KMS-11 (cell line): ENCODE measurements around the gene OR10P1.
"Not testable (repeated sequence)": the region's sequence is repeated elsewhere in the genome, so short reads cannot be mapped to it uniquely, and the experiment has no call there.

Experiments
- H2AFZ ChIP-seq: fragments of 200-600 bp; sonication (generic); 2 replicates; pipeline ENCODE4 v1.6.1; 2016; ENCODE audit warnings: antibody characterized with exemption, mixed run types, low read depth
- H3K27ac ChIP-seq: fragments of 200-600 bp; sonication (generic); 2 replicates; pipeline ENCODE4 v1.6.1; 2016; ENCODE audit warnings: mild to moderate bottlenecking, mixed run types
- H3K27me3 ChIP-seq: fragments of 200-600 bp; sonication (generic); 2 replicates; pipeline ENCODE4 v1.6.1; 2017; ENCODE audit warnings: mild to moderate bottlenecking, low read depth, mixed run types, moderate library complexity; ENCODE audit not compliant: insufficient read depth
- H3K36me3 ChIP-seq: fragments of 200-600 bp; sonication (generic); 2 replicates; pipeline ENCODE4 v1.6.1; 2017; ENCODE audit warnings: mild to moderate bottlenecking, mixed run types; ENCODE audit not compliant: insufficient read depth
- H3K4me1 ChIP-seq: fragments of 200-600 bp; sonication (generic); 2 replicates; pipeline ENCODE4 v1.6.1; 2016; ENCODE audit warnings: mild to moderate bottlenecking, low read depth, mixed run types; ENCODE audit not compliant: poor library complexity, severe bottlenecking
- H3K4me2 ChIP-seq: fragments of 200-600 bp; sonication (generic); 2 replicates; pipeline ENCODE4 v1.7.0; 2016; ENCODE audit warnings: mild to moderate bottlenecking, mixed run types
- H3K4me3 ChIP-seq: fragments of 200-600 bp; sonication (generic); IDR thresholded peaks from 2 replicates; pipeline ENCODE4 v1.6.1; 2017; ENCODE audit warnings: low read depth, low read length, mixed read lengths; ENCODE audit not compliant: insufficient read depth
- H3K79me2 ChIP-seq: fragments of 200-600 bp; sonication (generic); 2 replicates; pipeline ENCODE4 v1.6.1; 2016; ENCODE audit warnings: low read depth, mixed run types; ENCODE audit not compliant: insufficient read depth
- H3K9ac ChIP-seq: fragments of 200-600 bp; sonication (generic); 2 replicates; pipeline ENCODE4 v1.6.1; 2016; ENCODE audit warnings: mild to moderate bottlenecking, mixed run types
- H4K20me1 ChIP-seq: fragments of 200-600 bp; sonication (generic); 2 replicates; pipeline ENCODE4 v1.6.1; 2016; ENCODE audit warnings: mild to moderate bottlenecking, mixed run types; ENCODE audit not compliant: insufficient read depth
- TF ChIP-seq, protein P1 (sequence below): fragments of 200-600 bp; sonication (generic); conservative IDR thresholded peaks from 2 replicates; pipeline ENCODE4 v1.6.1; 2017; ENCODE audit warnings: low read depth, mild to moderate bottlenecking, antibody characterized with exemption, low read length, moderate library complexity, mixed read lengths

The OR10P1 gene

DNA sequence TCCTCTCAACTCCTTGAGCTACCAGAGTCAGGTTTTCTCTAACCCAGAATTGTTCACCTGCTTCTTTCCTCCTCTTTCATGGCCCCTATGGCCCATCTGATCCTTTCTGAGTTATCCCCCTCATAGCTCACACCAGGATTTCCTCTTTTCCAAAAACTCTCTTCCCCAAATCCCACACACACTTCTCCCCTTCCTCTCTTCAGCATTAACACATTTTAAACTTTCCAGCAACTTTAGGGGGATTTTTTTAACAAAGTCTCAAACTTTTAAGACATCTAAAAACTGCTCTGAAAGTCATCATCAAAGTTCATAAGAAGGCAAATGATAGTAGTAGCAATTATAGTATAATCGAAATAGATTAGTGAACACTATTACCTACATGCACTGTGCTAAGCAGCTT is 7.9 kb downstream of the OR10P1 start:
- Histone ChIP-seq H3K36me3 (no peaks in the 10 kb centered on the region), H3K9ac (no peak overlapping the region), H3K4me1 (peaks cover 5% of the 10 kb centered on the region), H3K27ac (no peak overlapping the region), H4K20me1 (no peaks in the 10 kb centered on the region), H3K27me3 (no peaks in the 10 kb centered on the region), H3K4me2 (no peak overlapping the region), H2AFZ (no peak overlapping the region), H3K79me2 (no peaks in the 10 kb centered on the region), H3K4me3 (no peak overlapping the region)
- TF ChIP-seq, protein P1, sequence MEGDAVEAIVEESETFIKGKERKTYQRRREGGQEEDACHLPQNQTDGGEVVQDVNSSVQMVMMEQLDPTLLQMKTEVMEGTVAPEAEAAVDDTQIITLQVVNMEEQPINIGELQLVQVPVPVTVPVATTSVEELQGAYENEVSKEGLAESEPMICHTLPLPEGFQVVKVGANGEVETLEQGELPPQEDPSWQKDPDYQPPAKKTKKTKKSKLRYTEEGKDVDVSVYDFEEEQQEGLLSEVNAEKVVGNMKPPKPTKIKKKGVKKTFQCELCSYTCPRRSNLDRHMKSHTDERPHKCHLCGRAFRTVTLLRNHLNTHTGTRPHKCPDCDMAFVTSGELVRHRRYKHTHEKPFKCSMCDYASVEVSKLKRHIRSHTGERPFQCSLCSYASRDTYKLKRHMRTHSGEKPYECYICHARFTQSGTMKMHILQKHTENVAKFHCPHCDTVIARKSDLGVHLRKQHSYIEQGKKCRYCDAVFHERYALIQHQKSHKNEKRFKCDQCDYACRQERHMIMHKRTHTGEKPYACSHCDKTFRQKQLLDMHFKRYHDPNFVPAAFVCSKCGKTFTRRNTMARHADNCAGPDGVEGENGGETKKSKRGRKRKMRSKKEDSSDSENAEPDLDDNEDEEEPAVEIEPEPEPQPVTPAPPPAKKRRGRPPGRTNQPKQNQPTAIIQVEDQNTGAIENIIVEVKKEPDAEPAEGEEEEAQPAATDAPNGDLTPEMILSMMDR: no peak

DNA sequence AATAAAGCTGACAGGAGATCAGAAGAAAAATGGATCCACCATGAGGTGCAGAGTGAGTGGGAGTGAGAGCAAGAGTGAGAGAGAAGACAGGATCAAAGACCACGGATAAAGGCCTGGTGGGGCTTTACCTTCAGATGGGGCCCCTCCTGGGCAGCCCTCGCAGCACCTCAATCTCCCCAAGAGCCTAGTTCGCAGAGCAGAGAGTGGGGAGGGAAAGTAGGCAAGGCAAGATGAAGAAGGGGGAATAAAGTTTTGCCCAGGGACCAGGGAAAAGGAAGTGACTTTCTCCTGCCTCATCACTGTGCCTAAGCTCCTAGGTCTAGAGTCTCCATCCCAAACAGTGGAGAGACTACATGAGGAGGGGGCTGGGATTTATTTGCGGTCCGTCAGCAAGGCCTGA is 10.3 kb downstream of the OR10P1 start:
- Histone ChIP-seq H3K4me1 (peaks cover 5% of the 10 kb centered on the region), H3K27me3 (no peaks in the 10 kb centered on the region), H3K36me3 (no peaks in the 10 kb centered on the region), H3K79me2 (no peaks in the 10 kb centered on the region), H3K27ac (no peak overlapping the region), H3K9ac (no peak overlapping the region), H2AFZ (peak overlapping the region; percentile 89), H4K20me1 (no peaks in the 10 kb centered on the region), H3K4me2 (no peak overlapping the region; the same call in 1 of the 2 replicates), H3K4me3 (no peak overlapping the region)
- TF ChIP-seq, protein P1: no peak

DNA sequence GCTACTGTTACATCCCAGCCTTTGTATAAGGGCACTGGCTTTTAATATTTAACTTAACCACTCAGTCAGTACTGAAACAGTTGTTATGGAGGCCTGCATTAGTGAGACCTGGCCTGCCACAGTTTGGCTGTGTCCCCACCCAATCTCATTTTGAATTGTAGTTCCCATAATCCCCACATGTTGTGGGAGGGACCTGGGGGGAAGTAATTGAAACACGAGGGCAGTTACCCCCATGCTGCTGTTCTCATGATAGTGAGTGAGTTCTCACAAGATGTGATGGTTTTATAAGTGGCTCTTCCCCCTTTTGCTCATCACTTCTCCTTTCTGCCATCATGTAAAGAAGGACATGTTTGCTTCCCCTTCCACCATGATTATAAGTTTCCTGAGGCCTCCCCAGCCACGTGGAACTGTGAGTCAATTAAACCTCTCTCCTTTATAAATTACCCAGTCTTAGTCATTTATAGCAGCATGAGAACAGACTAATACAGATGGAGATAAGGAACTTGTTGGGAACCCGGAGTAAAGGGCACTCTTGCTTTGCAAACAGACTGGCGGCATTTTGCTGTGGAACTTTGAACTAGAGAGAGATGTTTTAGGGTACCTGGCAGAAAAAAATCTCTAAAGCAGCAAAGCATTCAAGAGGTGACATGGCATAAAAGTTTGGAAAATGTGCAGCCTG is 14.1 kb downstream of the OR10P1 start:
- H3K4me3 ChIP-seq, H3K27me3 ChIP-seq, H3K9ac ChIP-seq, H3K4me1 ChIP-seq, H2AFZ ChIP-seq, H3K79me2 ChIP-seq, H3K36me3 ChIP-seq, H4K20me1 ChIP-seq, H3K27ac ChIP-seq, H3K4me2 ChIP-seq: not testable (repeated sequence)

DNA sequence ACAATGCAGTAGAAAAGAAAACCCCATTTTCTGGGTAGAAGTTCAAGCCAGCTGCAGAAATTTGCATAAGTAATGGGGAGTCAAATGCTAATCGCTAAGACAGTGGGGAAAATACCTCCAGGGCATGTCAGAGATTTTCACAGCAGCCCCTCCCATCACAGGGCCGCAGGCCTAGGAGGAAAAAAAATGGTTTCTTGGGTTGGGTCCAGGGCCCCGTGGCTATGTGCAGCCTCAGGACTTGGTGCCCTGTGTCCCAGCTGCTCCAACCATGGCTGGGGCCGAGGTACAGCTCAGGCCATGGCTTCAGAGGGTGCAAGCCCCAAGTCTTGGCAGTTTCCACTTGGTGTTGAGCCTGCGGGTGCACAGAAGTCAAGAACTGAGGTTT is 14.6 kb downstream of the OR10P1 start:
- H4K20me1 ChIP-seq: no peaks in the 10 kb centered on the region
- H3K4me2 ChIP-seq: no peak overlapping the region
- H3K79me2 ChIP-seq: no peaks in the 10 kb centered on the region
- no peak overlapping the region for H3K27ac ChIP-seq
- H3K9ac ChIP-seq: no peak overlapping the region
- no peak overlapping the region for H2AFZ ChIP-seq
- H3K4me1 ChIP-seq: peaks cover 5% of the 10 kb centered on the region
- no peaks in the 10 kb centered on the region for H3K27me3 ChIP-seq
- H3K36me3 ChIP-seq: no peaks in the 10 kb centered on the region
- no peak overlapping the region for H3K4me3 ChIP-seq
- TF ChIP-seq, protein P1: no peak

DNA sequence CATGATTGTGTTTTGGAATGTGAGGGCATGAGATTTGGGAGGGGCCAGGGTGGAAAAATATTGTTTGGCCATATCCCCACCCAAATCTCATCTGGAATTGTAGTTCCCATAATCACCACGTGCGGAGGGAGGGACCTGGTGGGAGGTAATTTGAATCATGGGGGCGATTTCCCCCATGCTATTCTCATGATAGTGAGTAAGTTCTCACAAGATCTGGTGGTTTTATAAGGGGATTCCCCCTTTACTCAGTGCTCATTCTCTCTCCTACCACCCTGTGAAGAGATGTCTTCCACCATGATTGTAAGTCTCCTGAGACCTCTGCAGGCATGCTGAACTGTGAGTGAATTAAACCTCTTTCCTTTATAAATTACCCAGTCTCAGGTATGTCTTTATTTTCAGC is 15.7 kb downstream of the OR10P1 start:
- Histone ChIP-seq H4K20me1 (no peaks in the 10 kb centered on the region), H3K9ac (no peak overlapping the region), H3K4me3 (no peak overlapping the region), H3K36me3 (no peaks in the 10 kb centered on the region), H3K27ac (no peak overlapping the region), H3K79me2 (no peaks in the 10 kb centered on the region), H3K4me2 (no peak overlapping the region), H3K27me3 (no peaks in the 10 kb centered on the region), H3K4me1 (no peaks in the 10 kb centered on the region), H2AFZ (no peak overlapping the region)
- TF ChIP-seq, protein P1: no peak
